HCT116 (cell line): ENCODE data around the gene ATXN1. TPM values are rescaled to one million over a fixed set of nuclear protein-coding genes. Genes with fewer than 3 reads are reported as not detected.

Source experiments
- ATAC-seq: fragments of 200-7000 bp; cut with Tn5 transposase; 2 replicates; pipeline ENCODE4 v1.9.1; 2020; ENCODE audit warnings: mild to moderate bottlenecking, moderate library complexity
- BruUV-seq: library from RNA; stranded (reverse); fragments of 400-500 nt; replicated peaks from 2 replicates; lab custom pipeline; 2021; lab: Mats Ljungman, UMichigan
- CTCF ChIA-PET: fragments of 300-600 bp; sonication (Branson Sonifier 250); formaldehyde crosslinking; loops from one replicate; lab custom pipeline; 2021; ENCODE audit warnings: antibody characterized with exemption; lab: Charles Lee
- POLR2A ChIA-PET: fragments of 300-600, 350-600 bp; sonication (Branson Sonifier 250); formaldehyde crosslinking; loops from one replicate; lab custom pipeline; 2021; ENCODE audit warnings: antibody characterized with exemption; lab: Charles Lee
- RAD21 ChIA-PET, 2 experiments: fragments of 300-600 bp; sonication (Branson Sonifier 250); formaldehyde crosslinking; loops; one replicate each; lab custom pipeline; 2023; ENCODE audit warnings: low total read pairs in 2 of 2; ENCODE audit not compliant: uncharacterized antibody in 2 of 2, unreplicated experiment in 2 of 2, low non-redundant PET in 1 of 2; lab: Charles Lee
- DNase-seq: peaks from one replicate; pipeline ENCODE4 v3.0.0-alpha.2; 2010; ENCODE audit warnings: low read depth, low spot score
- H2AFZ ChIP-seq: fragments of 200-600 bp; shearing (Covaris generic), sonication (generic); 2 replicates; pipeline ENCODE4 v1.6.1; 2017; ENCODE audit warnings: low read depth, mixed run types, mixed read lengths, antibody characterized with exemption, low read length; ENCODE audit not compliant: poor library complexity, severe bottlenecking
- H3K27ac ChIP-seq: 2 replicates; pipeline ENCODE4 v1.5.1; 2012; ENCODE audit warnings: low read depth, low read length
- H3K27me3 ChIP-seq: fragments of 200-600 bp; sonication (generic); 2 replicates; pipeline ENCODE4 v1.6.1; 2016; ENCODE audit warnings: mixed run types, low read length, mixed read lengths; ENCODE audit not compliant: insufficient read depth
- H3K36me3 ChIP-seq, 2 experiments: fragments of 200-500 bp in 1 of 2; fragments of 200-600 bp in 1 of 2; sonication (Bioruptor generic) in 1 of 2; sonication (generic) in 1 of 2; 2 replicates each; pipeline versions ENCODE4 v1.5.1 to v1.6.1; 2014 to 2016; ENCODE audit warnings: low read length in 2 of 2, inconsistent platforms in 1 of 2, mixed read lengths in 1 of 2, mixed run types in 1 of 2; ENCODE audit not compliant: insufficient read depth in 2 of 2, control insufficient read depth in 1 of 2
- H3K4me1 ChIP-seq, 2 experiments: fragments of 200-600 bp in 1 of 2; sonication (generic) in 1 of 2; 2 replicates each; pipeline versions ENCODE4 v1.5.1 to v1.6.1; 2012 to 2017; ENCODE audit warnings: low read length in 2 of 2, inconsistent platforms in 1 of 2, mild to moderate bottlenecking in 1 of 2, mixed read lengths in 1 of 2, mixed run types in 1 of 2, moderate library complexity in 1 of 2; ENCODE audit not compliant: insufficient read depth in 2 of 2, control insufficient read depth in 1 of 2
- H3K4me2 ChIP-seq: fragments of 200-600 bp; sonication (generic); 2 replicates; pipeline ENCODE4 v1.6.1; 2017; ENCODE audit warnings: mixed run types, low read length, mixed read lengths
- H3K4me3 ChIP-seq, 2 experiments: fragments of 200-600 bp in 1 of 2; sonication (generic) in 1 of 2; replicated peaks in 1 of 2; 2 replicates each; pipeline ENCODE4 v1.5.1; 2011 to 2016; ENCODE audit warnings: low read length in 2 of 2, control low read depth in 1 of 2, low read depth in 1 of 2, mild to moderate bottlenecking in 1 of 2, mixed read lengths in 1 of 2, mixed run types in 1 of 2
- H3K79me2 ChIP-seq: fragments of 200-600 bp; sonication (generic); 2 replicates; pipeline ENCODE4 v1.6.1; 2017; ENCODE audit warnings: mild to moderate bottlenecking, mixed run types, low read length, moderate library complexity, mixed read lengths; ENCODE audit not compliant: insufficient read depth
- H3K9ac ChIP-seq: fragments of 200-600 bp; sonication (generic); 2 replicates; pipeline ENCODE4 v1.6.1; 2016; ENCODE audit warnings: low read length, mixed read lengths
- H3K9me2 ChIP-seq: fragments of 200-600 bp; sonication (generic), shearing (Covaris generic); 2 replicates; pipeline ENCODE4 v1.6.1; 2017; ENCODE audit warnings: mixed run types, mild to moderate bottlenecking, moderate library complexity; ENCODE audit not compliant: insufficient read depth
- H3K9me3 ChIP-seq, 2 experiments: fragments of 200-500 bp in 1 of 2; fragments of 200-600 bp in 1 of 2; sonication (Bioruptor generic) in 1 of 2; sonication (generic) in 1 of 2; 2 replicates each; pipeline ENCODE4 v1.6.1; 2014 to 2017; ENCODE audit warnings: low read length in 2 of 2, mixed read lengths in 2 of 2, inconsistent platforms in 1 of 2, low read depth in 1 of 2, mild to moderate bottlenecking in 1 of 2, mixed run types in 1 of 2, moderate library complexity in 1 of 2; ENCODE audit not compliant: control insufficient read depth in 1 of 2, insufficient read depth in 1 of 2
- H4K20me1 ChIP-seq: fragments of 200-600 bp; sonication (generic), shearing (Covaris generic); 2 replicates; pipeline ENCODE4 v1.6.1; 2017; ENCODE audit warnings: mixed run types, mild to moderate bottlenecking, moderate library complexity; ENCODE audit not compliant: insufficient read depth
- ATF3 ChIP-seq: IDR thresholded peaks from 2 replicates; pipeline ENCODE4 v1.6.1; 2012
- CEBPB ChIP-seq: IDR thresholded peaks from 2 replicates; pipeline ENCODE4 v1.6.1; 2012; ENCODE audit warnings: low read depth
- CTCF ChIP-seq, 3 experiments: fragments of 200-600 bp in 1 of 3; sonication (generic) in 1 of 3; IDR thresholded peaks in 2 of 3; conservative IDR thresholded peaks in 1 of 3; 2 replicates each; pipeline ENCODE4 v1.5.1; 2012 to 2017; ENCODE audit warnings: low read depth in 2 of 3, low read length in 2 of 3, antibody characterized with exemption in 1 of 3, borderline replicate concordance in 1 of 3, control low read depth in 1 of 3, mild to moderate bottlenecking in 1 of 3, mixed read lengths in 1 of 3, mixed run types in 1 of 3, moderate library complexity in 1 of 3; ENCODE audit not compliant: insufficient read depth in 1 of 3
- ELF1 ChIP-seq: IDR thresholded peaks from 2 replicates; pipeline ENCODE4 v1.6.1; 2012; ENCODE audit warnings: low read depth, borderline replicate concordance
- POLR2AphosphoS5 ChIP-seq: IDR thresholded peaks from 2 replicates; pipeline ENCODE4 v1.6.1; 2011; ENCODE audit warnings: mild to moderate bottlenecking, low read depth, low read length, moderate library complexity
- YY1 ChIP-seq: IDR thresholded peaks from 2 replicates; pipeline ENCODE4 v1.6.1; 2011; ENCODE audit warnings: low read length, low read depth, moderate library complexity, mild to moderate bottlenecking; ENCODE audit not compliant: insufficient replicate concordance; ENCODE audit errors: extremely low read depth
- ZFX ChIP-seq: fragments of 450-650 bp; IDR thresholded peaks from 2 replicates; pipeline ENCODE4 v1.6.1; 2017
- ZNF274 ChIP-seq: fragments of 200-500 bp; sonication (Bioruptor generic); IDR thresholded peaks from 2 replicates; pipeline ENCODE4 v1.6.1; 2014; ENCODE audit warnings: mild to moderate bottlenecking, low read depth, low read length, inconsistent platforms
- intact Hi-C: fragments of 100-400 bp; cut with micrococcal nuclease; formaldehyde crosslinking; loops from 2 replicates; pipeline ENCODE4 v1.10.0; 2022
- total RNA-seq: library from RNA; stranded (reverse); gene quantifications from one replicate; pipeline ENCODE4 v1.2.1, GENCODE V29; 2021; ENCODE audit not compliant: unreplicated experiment
- TF ChIP-seq, protein P1 (sequence below): IDR thresholded peaks from 2 replicates; pipeline ENCODE4 v1.6.1; 2012
- TF ChIP-seq, protein P2 (sequence below): IDR thresholded peaks from 2 replicates; pipeline ENCODE4 v1.6.1; 2012; ENCODE audit warnings: low read depth
- TF ChIP-seq, protein P3 (sequence below): IDR thresholded peaks from 2 replicates; pipeline ENCODE4 v1.6.1; 2011; ENCODE audit warnings: mild to moderate bottlenecking, low read length, moderate library complexity; ENCODE audit not compliant: insufficient replicate concordance; ENCODE audit errors: extremely low read depth

Gene ATXN1
- total RNA-seq, 1 experiment from 2014 or later: 21.0 TPM

GRCh38 chr6:16389642-16390041 lies 371.6 kb downstream of the ATXN1 start:
- Histone ChIP-seq H3K4me2 (no peak overlapping the region), H3K4me3 (no peak overlapping the region), H2AFZ (no peak overlapping the region), H3K79me2 (no peaks in the 10 kb centered on the region), H3K9me2 (no peaks in the 10 kb centered on the region), H3K9ac (no peak overlapping the region), H3K4me1 (no peaks in the 10 kb centered on the region), H3K27me3 (no peaks in the 10 kb centered on the region), H3K27ac (no peak overlapping the region), H3K36me3 (no peaks in the 10 kb centered on the region), H4K20me1 (no peaks in the 10 kb centered on the region), H3K9me3 (no peaks in the 10 kb centered on the region)
- TF ChIP-seq, protein P1, sequence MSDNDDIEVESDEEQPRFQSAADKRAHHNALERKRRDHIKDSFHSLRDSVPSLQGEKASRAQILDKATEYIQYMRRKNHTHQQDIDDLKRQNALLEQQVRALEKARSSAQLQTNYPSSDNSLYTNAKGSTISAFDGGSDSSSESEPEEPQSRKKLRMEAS: no peak
- no TSS peak for BruUV-seq
- ChIA-PET POLR2A (no interaction called here), CTCF (no interaction called here), RAD21 (no interaction called here)
- DNase-seq: no peak
- intact Hi-C loops: no loop called here
- ATAC-seq: no peak

DNA sequence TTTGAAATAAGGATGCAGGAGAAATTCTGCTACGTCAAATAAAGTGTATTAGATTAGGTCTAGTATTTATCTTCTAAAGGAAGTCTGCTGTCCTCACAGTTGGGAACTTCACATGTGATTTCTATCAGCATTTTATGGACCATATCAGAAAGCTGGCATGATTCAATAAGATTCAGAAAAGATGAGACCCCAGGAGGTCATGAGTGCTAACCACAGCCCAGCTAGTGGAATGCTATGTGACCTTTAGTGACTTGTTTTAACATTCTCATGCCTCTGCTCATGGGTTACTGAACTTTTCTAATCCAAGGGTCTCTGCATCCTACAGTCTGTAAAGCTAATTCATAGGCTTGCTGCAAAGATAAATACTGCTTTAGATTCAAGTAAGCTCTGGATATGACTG lies 372.8 kb downstream of the ATXN1 start:
- Histone ChIP-seq H3K9me2 (no peaks in the 10 kb centered on the region), H2AFZ (no peak overlapping the region), H3K4me2 (no peak overlapping the region), H4K20me1 (no peaks in the 10 kb centered on the region), H3K9ac (no peak overlapping the region), H3K9me3 (no peaks in the 10 kb centered on the region), H3K27me3 (no peaks in the 10 kb centered on the region), H3K79me2 (no peaks in the 10 kb centered on the region), H3K36me3 (no peaks in the 10 kb centered on the region), H3K4me1 (no peaks in the 10 kb centered on the region), H3K4me3 (no peak overlapping the region), H3K27ac (no peak overlapping the region)
- no peak for DNase-seq
- intact Hi-C loops: no loop called here
- CTCF ChIA-PET: no interaction called here
- RAD21 ChIA-PET: no interaction called here
- no TSS peak for BruUV-seq
- ATAC-seq: no peak
- POLR2A ChIA-PET: no interaction called here
- TF ChIP-seq ELF1: no peak
- no peak for TF ChIP-seq POLR2AphosphoS5
- TF ChIP-seq, protein P2, sequence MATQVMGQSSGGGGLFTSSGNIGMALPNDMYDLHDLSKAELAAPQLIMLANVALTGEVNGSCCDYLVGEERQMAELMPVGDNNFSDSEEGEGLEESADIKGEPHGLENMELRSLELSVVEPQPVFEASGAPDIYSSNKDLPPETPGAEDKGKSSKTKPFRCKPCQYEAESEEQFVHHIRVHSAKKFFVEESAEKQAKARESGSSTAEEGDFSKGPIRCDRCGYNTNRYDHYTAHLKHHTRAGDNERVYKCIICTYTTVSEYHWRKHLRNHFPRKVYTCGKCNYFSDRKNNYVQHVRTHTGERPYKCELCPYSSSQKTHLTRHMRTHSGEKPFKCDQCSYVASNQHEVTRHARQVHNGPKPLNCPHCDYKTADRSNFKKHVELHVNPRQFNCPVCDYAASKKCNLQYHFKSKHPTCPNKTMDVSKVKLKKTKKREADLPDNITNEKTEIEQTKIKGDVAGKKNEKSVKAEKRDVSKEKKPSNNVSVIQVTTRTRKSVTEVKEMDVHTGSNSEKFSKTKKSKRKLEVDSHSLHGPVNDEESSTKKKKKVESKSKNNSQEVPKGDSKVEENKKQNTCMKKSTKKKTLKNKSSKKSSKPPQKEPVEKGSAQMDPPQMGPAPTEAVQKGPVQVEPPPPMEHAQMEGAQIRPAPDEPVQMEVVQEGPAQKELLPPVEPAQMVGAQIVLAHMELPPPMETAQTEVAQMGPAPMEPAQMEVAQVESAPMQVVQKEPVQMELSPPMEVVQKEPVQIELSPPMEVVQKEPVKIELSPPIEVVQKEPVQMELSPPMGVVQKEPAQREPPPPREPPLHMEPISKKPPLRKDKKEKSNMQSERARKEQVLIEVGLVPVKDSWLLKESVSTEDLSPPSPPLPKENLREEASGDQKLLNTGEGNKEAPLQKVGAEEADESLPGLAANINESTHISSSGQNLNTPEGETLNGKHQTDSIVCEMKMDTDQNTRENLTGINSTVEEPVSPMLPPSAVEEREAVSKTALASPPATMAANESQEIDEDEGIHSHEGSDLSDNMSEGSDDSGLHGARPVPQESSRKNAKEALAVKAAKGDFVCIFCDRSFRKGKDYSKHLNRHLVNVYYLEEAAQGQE: no peak
- no peak for TF ChIP-seq CTCF (IDR thresholded peaks at IDR 0.05 in 2 of 3, conservative IDR thresholded peaks at IDR 0.05 in 1 of 3; ENCODE audit: borderline replicate concordance in 1 of 3, insufficient read depth in 1 of 3, low read depth in 2 of 3, low read length in 2 of 3)
- no peak for TF ChIP-seq ATF3
- TF ChIP-seq ZNF274: no peak
- TF ChIP-seq, protein P3, sequence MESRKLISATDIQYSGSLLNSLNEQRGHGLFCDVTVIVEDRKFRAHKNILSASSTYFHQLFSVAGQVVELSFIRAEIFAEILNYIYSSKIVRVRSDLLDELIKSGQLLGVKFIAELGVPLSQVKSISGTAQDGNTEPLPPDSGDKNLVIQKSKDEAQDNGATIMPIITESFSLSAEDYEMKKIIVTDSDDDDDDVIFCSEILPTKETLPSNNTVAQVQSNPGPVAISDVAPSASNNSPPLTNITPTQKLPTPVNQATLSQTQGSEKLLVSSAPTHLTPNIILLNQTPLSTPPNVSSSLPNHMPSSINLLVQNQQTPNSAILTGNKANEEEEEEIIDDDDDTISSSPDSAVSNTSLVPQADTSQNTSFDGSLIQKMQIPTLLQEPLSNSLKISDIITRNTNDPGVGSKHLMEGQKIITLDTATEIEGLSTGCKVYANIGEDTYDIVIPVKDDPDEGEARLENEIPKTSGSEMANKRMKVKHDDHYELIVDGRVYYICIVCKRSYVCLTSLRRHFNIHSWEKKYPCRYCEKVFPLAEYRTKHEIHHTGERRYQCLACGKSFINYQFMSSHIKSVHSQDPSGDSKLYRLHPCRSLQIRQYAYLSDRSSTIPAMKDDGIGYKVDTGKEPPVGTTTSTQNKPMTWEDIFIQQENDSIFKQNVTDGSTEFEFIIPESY: no peak
- TF ChIP-seq YY1: no peak
- TF ChIP-seq, protein P1: no peak
- TF ChIP-seq ZFX: no peak
- TF ChIP-seq CEBPB: no peak
